H9 (cell line): ENCODE measurements around the gene AP3B2. TPM values are rescaled to one million over a fixed set of nuclear protein-coding genes. Genes with fewer than 3 reads are reported as not detected.

Experiments used
- DNase-seq: peaks from one replicate; pipeline ENCODE4 v3.0.0-alpha.2; 2017
- H2AFZ ChIP-seq: one replicate; pipeline ENCODE4 v1.6.1; 2013; ENCODE audit warnings: mild to moderate bottlenecking, low read length, control low read depth, moderate library complexity
- H2AK5ac ChIP-seq: 2 replicates; pipeline ENCODE4 v1.6.1; 2013; ENCODE audit warnings: low read length, control low read depth, mixed read lengths; ENCODE audit not compliant: insufficient read length
- H2BK120ac ChIP-seq: one replicate; pipeline ENCODE4 v1.6.1; 2013; ENCODE audit warnings: low read depth, mild to moderate bottlenecking, low read length, control low read depth, inconsistent platforms; ENCODE audit not compliant: poor library complexity, severe bottlenecking
- H2BK12ac ChIP-seq: 2 replicates; pipeline ENCODE4 v1.6.1; 2013; ENCODE audit warnings: low read length, control low read depth, mixed read lengths, low read depth; ENCODE audit not compliant: insufficient read length
- H2BK15ac ChIP-seq: 2 replicates; pipeline ENCODE4 v1.6.1; 2013; ENCODE audit warnings: low read depth, low read length, control low read depth
- H2BK20ac ChIP-seq: one replicate; pipeline ENCODE4 v1.6.1; 2013; ENCODE audit warnings: low read depth, mild to moderate bottlenecking, low read length, control low read depth, inconsistent platforms; ENCODE audit not compliant: poor library complexity, severe bottlenecking
- H2BK5ac ChIP-seq: 2 replicates; pipeline ENCODE4 v1.6.1; 2013; ENCODE audit warnings: low read length, control low read depth, mixed read lengths; ENCODE audit not compliant: insufficient read length
- H3K14ac ChIP-seq: 2 replicates; pipeline ENCODE4 v1.6.1; 2013; ENCODE audit warnings: low read length, control low read depth; ENCODE audit not compliant: insufficient read depth
- H3K18ac ChIP-seq: 2 replicates; pipeline ENCODE4 v1.6.1; 2013; ENCODE audit warnings: low read depth, mild to moderate bottlenecking, mixed read lengths, low read length, control low read depth; ENCODE audit not compliant: insufficient read length
- H3K23ac ChIP-seq: 2 replicates; pipeline ENCODE4 v1.6.1; 2013; ENCODE audit warnings: low read length, control low read depth, mixed read lengths, low read depth; ENCODE audit not compliant: insufficient read length
- H3K23me2 ChIP-seq: 2 replicates; pipeline ENCODE4 v1.6.1; 2013; ENCODE audit warnings: low read depth, mild to moderate bottlenecking, mixed read lengths, low read length, control low read depth; ENCODE audit not compliant: insufficient read length, poor library complexity, severe bottlenecking
- H3K27ac ChIP-seq: 2 replicates; pipeline ENCODE4 v1.5.1; 2013; ENCODE audit warnings: low read length, control low read depth, mixed read lengths, low read depth; ENCODE audit not compliant: insufficient read length
- H3K27me3 ChIP-seq: 2 replicates; pipeline ENCODE4 v1.6.1; 2013; ENCODE audit warnings: low read length, control low read depth, inconsistent platforms; ENCODE audit not compliant: insufficient read depth
- H3K4ac ChIP-seq: 2 replicates; pipeline ENCODE4 v1.6.1; 2013; ENCODE audit warnings: low read depth, mild to moderate bottlenecking, control low read depth, inconsistent platforms, low read length, moderate library complexity
- H3K4me1 ChIP-seq: 2 replicates; pipeline ENCODE4 v1.6.1; 2013; ENCODE audit warnings: low read length, control low read depth, inconsistent platforms; ENCODE audit not compliant: insufficient read depth
- H3K4me2 ChIP-seq: 2 replicates; pipeline ENCODE4 v1.6.1; 2013; ENCODE audit warnings: low read length, control low read depth, mixed read lengths; ENCODE audit not compliant: insufficient read length, insufficient read depth
- H3K56ac ChIP-seq: 2 replicates; pipeline ENCODE4 v1.6.1; 2013; ENCODE audit warnings: low read depth, mild to moderate bottlenecking, mixed read lengths, low read length, control low read depth; ENCODE audit not compliant: insufficient read length
- H3K79me1 ChIP-seq: 2 replicates; pipeline ENCODE4 v1.6.1; 2013; ENCODE audit warnings: low read depth, mild to moderate bottlenecking, moderate library complexity, low read length, control low read depth, inconsistent platforms; ENCODE audit not compliant: insufficient read depth, poor library complexity, severe bottlenecking
- H3K79me2 ChIP-seq: 2 replicates; pipeline ENCODE4 v1.6.1; 2013; ENCODE audit warnings: low read length, control low read depth, inconsistent platforms; ENCODE audit not compliant: insufficient read depth
- H3K9ac ChIP-seq: 2 replicates; pipeline ENCODE4 v1.6.1; 2013; ENCODE audit warnings: low read length, control low read depth, mixed read lengths; ENCODE audit not compliant: insufficient read length; ENCODE audit errors: extremely low read depth
- H3K9me3 ChIP-seq: one replicate; pipeline ENCODE4 v1.6.1; 2013; ENCODE audit warnings: low read depth, low read length, inconsistent platforms; ENCODE audit not compliant: control insufficient read depth
- H3T11ph ChIP-seq: one replicate; pipeline ENCODE4 v1.6.1; 2013; ENCODE audit warnings: mild to moderate bottlenecking, low read length, control low read depth, inconsistent platforms
- H4K20me1 ChIP-seq: one replicate; pipeline ENCODE4 v1.6.1; 2013; ENCODE audit not compliant: control insufficient read depth, insufficient read length, insufficient read depth
- H4K5ac ChIP-seq: 2 replicates; pipeline ENCODE4 v1.6.1; 2013; ENCODE audit warnings: low read depth, mild to moderate bottlenecking, mixed read lengths, low read length, control low read depth; ENCODE audit not compliant: insufficient read length
- H4K8ac ChIP-seq: replicated peaks from 2 replicates; pipeline ENCODE4 v1.6.1; 2013; ENCODE audit warnings: low read length, control low read depth, mixed read lengths, low read depth; ENCODE audit not compliant: insufficient read length
- H4K91ac ChIP-seq: 2 replicates; pipeline ENCODE4 v1.6.1; 2013; ENCODE audit warnings: low read depth, mild to moderate bottlenecking, moderate library complexity, mixed read lengths, low read length, control low read depth; ENCODE audit not compliant: insufficient read length
- H3K27ac Mint-ChIP-seq, 3 experiments: 2 replicates in 2 of 3; 3 replicates in 1 of 3; pipeline ENCODE4 v1.8.0; 2020 to 2021; ENCODE audit warnings: mixed read lengths in 3 of 3, mild to moderate bottlenecking in 1 of 3, moderate library complexity in 1 of 3
- H3K27me3 Mint-ChIP-seq: 2 replicates; pipeline ENCODE4 v1.8.0; 2021; ENCODE audit warnings: low read depth, mild to moderate bottlenecking, moderate library complexity, mixed read lengths
- H3K36me3 Mint-ChIP-seq, 3 experiments: 2 replicates in 2 of 3; 3 replicates in 1 of 3; pipeline ENCODE4 v1.8.0; 2020 to 2021; ENCODE audit warnings: low read depth in 3 of 3, mixed read lengths in 3 of 3; ENCODE audit not compliant: insufficient read depth in 1 of 3
- H3K4me1 Mint-ChIP-seq, 2 experiments: 2 replicates each; pipeline ENCODE4 v1.8.0; 2020; ENCODE audit warnings: mixed read lengths in 2 of 2
- H3K4me3 Mint-ChIP-seq, 2 experiments: 2 replicates in 1 of 2; 3 replicates in 1 of 2; pipeline ENCODE4 v1.8.0; 2020 to 2021; ENCODE audit warnings: mild to moderate bottlenecking in 2 of 2, mixed read lengths in 2 of 2, moderate library complexity in 1 of 2
- H3K9me3 Mint-ChIP-seq, 2 experiments: 2 replicates in 1 of 2; 3 replicates in 1 of 2; pipeline ENCODE4 v1.8.0; 2020; ENCODE audit warnings: mild to moderate bottlenecking in 2 of 2, mixed read lengths in 2 of 2, moderate library complexity in 1 of 2
- CTCF ChIP-seq: fragments of 200-600 bp; sonication (generic); conservative IDR thresholded peaks from 3 replicates; pipeline ENCODE4 v1.8.0; 2021; ENCODE audit warnings: antibody characterized with exemption, mild to moderate bottlenecking
- WGBS: extraction: QIAGEN DNeasy Blood & Tissue Kit; methylation state at CpG from one replicate; pipeline ENCODE4 v1.1.7; 2013; ENCODE audit warnings: missing lambda C conversion rate, low lambda C conversion rate, mixed read lengths; ENCODE audit not compliant: insufficient read length; ENCODE audit errors: extremely low coverage; 5-methylcytosine and 5-hydroxymethylcytosine counted together
- total RNA-seq: library from RNA; stranded (reverse); gene quantifications from 2 replicates; pipeline ENCODE4 v1.2.1, GENCODE V29; 2021

AP3B2 gene
- total RNA-seq, 1 experiment from 2014 or later = 10.6 TPM

GRCh38 chr15:82697735-82698407 is 11.8 kb downstream of the AP3B2 start:
- no peaks in the 10 kb centered on the region for H3K23me2 ChIP-seq
- H3K79me1 ChIP-seq = no peaks in the 10 kb centered on the region
- no peak overlapping the region for H2BK12ac ChIP-seq
- no peak overlapping the region for H4K91ac ChIP-seq
- H3K14ac ChIP-seq = no peak overlapping the region
- no peaks in the 10 kb centered on the region for H3K9me3 ChIP-seq
- Mint-ChIP-seq H3K27me3 (no peaks in the 10 kb centered on the region), H3K4me1 (peaks cover 3 to 8% of the 10 kb centered on the region in 2 experiments), H3K36me3 (no peaks in the 10 kb centered on the region), H3K27ac (no peak overlapping the region; a peak in 1 of 7 replicates), H3K9me3 (no peaks in the 10 kb centered on the region), H3K4me3 (peak overlapping the region in 1 of 2 experiments; percentile 8; a peak in 1 of 5 replicates)
- no peak overlapping the region for H3K9ac ChIP-seq
- no peak overlapping the region for H4K5ac ChIP-seq
- no peak overlapping the region for H2BK5ac ChIP-seq
- 100% methylated on average over 1 of the region's 9 CpGs for WGBS
- H3K4ac ChIP-seq = no peak overlapping the region
- no peak for DNase-seq
- no peaks in the 10 kb centered on the region for H3K27me3 ChIP-seq
- no peak overlapping the region for H2AK5ac ChIP-seq
- TF ChIP-seq CTCF = no peak
- no peaks in the 10 kb centered on the region for H3K79me2 ChIP-seq
- no peak overlapping the region for H2BK20ac ChIP-seq
- H3K56ac ChIP-seq = no peak overlapping the region
- H3K18ac ChIP-seq = no peak overlapping the region
- no peak overlapping the region for H3K4me2 ChIP-seq
- no peaks in the 10 kb centered on the region for H3K4me1 ChIP-seq
- no peak overlapping the region for H3K23ac ChIP-seq
- H4K20me1 ChIP-seq = no peaks in the 10 kb centered on the region
- no peak overlapping the region for H3T11ph ChIP-seq
- H2BK15ac ChIP-seq = no peak overlapping the region
- H2BK120ac ChIP-seq = no peak overlapping the region
- H2AFZ ChIP-seq = no peak overlapping the region
- H4K8ac ChIP-seq = no peak overlapping the region
- H3K27ac ChIP-seq = no peak overlapping the region
